Measurements from ENCODE around the gene NCKAP5.

NCKAP5 gene

GRCh38 chr2:132730611-132731010 is 837.7 kb downstream of the NCKAP5 start:
- Histone ChIP-seq H3K4ac (ENCODE audit: low read depth, low read length) (no peak overlapping the region), H3K4me2 (ENCODE audit: low read length) (no peak overlapping the region), H3K4me1 (ENCODE audit: control insufficient read depth in 1 of 2, insufficient read depth in 2 of 2, low read length in 2 of 2) (no peaks in the 10 kb centered on the region)

GRCh38 chr2:132729522-132729921 is 838.7 kb downstream of the NCKAP5 start:
- H2BK5ac ChIP-seq (ENCODE audit: low read depth, low read length, poor library complexity): no peak overlapping the region
- no peak overlapping the region for H2AFZ ChIP-seq (ENCODE audit: insufficient read depth, low read length, poor library complexity)
- no peak overlapping the region for H3K4ac ChIP-seq (ENCODE audit: low read depth, low read length)
- H3K27ac ChIP-seq (ENCODE audit: low read depth, low read length): no peak overlapping the region
- H3K79me1 ChIP-seq (ENCODE audit: low read length): no peaks in the 10 kb centered on the region
- H4K8ac ChIP-seq (ENCODE audit: low read depth, low read length): no peak overlapping the region
- H3K23ac ChIP-seq (ENCODE audit: low read length): no peak overlapping the region
- H3K9ac ChIP-seq (ENCODE audit: low read length): no peak overlapping the region
- H4K91ac ChIP-seq (ENCODE audit: low read depth, low read length): no peak overlapping the region
- H3K14ac ChIP-seq (ENCODE audit: low read length): no peak overlapping the region
- H3K18ac ChIP-seq (ENCODE audit: low read length): no peak overlapping the region
- no peak overlapping the region for H2AK5ac ChIP-seq (ENCODE audit: low read length)
- no peak overlapping the region for H4K12ac ChIP-seq (ENCODE audit: low read depth, low read length)
- no peak overlapping the region for H3K4me3 ChIP-seq (ENCODE audit: low read depth, low read length)
- H3K4me2 ChIP-seq (ENCODE audit: low read length): no peak overlapping the region
- H2BK12ac ChIP-seq (ENCODE audit: low read length): no peak overlapping the region
- no peak for DNase-seq
- peaks cover 2% of the 10 kb centered on the region for H3K27me3 ChIP-seq (ENCODE audit: insufficient read depth, low read length)
- no peaks in the 10 kb centered on the region for H3K4me1 ChIP-seq (ENCODE audit: control insufficient read depth in 1 of 2, insufficient read depth in 2 of 2, low read length in 2 of 2)
- no peaks in the 10 kb centered on the region for H3K79me2 ChIP-seq (ENCODE audit: control insufficient read depth, insufficient read depth, low read length, poor library complexity)
- no peak overlapping the region for H2BK120ac ChIP-seq (ENCODE audit: insufficient read depth, low read length, poor library complexity)
- H3K36me3 ChIP-seq (ENCODE audit: control insufficient read depth in 1 of 2, insufficient read depth in 2 of 2, low read length in 2 of 2): no peaks in the 10 kb centered on the region
- H3K9me3 ChIP-seq (ENCODE audit: insufficient read depth, low read depth, low read length): no peaks in the 10 kb centered on the region

More at GRCh38 chr2:132730611-132731010, 837.7 kb downstream of the NCKAP5 start:
- no peaks in the 10 kb centered on the region for H3K79me2 ChIP-seq (ENCODE audit: control insufficient read depth, insufficient read depth, low read length, poor library complexity)
- no peak overlapping the region for H3K27ac ChIP-seq (ENCODE audit: low read depth, low read length)
- DNase-seq: peak in 1 of 2 donors; percentile 26
- no peak overlapping the region for H3K14ac ChIP-seq (ENCODE audit: low read length)
- no peak overlapping the region for H2AFZ ChIP-seq (ENCODE audit: insufficient read depth, low read length, poor library complexity)
- no peak overlapping the region for H4K91ac ChIP-seq (ENCODE audit: low read depth, low read length)
- no peak overlapping the region for H2BK120ac ChIP-seq (ENCODE audit: insufficient read depth, low read length, poor library complexity)
- no peaks in the 10 kb centered on the region for H3K9me3 ChIP-seq (ENCODE audit: insufficient read depth, low read depth, low read length)
- no peaks in the 10 kb centered on the region for H3K79me1 ChIP-seq (ENCODE audit: low read length)
- no CpG with 5 or more reads among the region's 6 CpGs for WGBS (ENCODE audit: extremely low coverage, insufficient coverage, insufficient read length)
- H3K18ac ChIP-seq (ENCODE audit: low read length): no peak overlapping the region
- no peak overlapping the region for H4K12ac ChIP-seq (ENCODE audit: low read depth, low read length)
- no peak overlapping the region for H3K9ac ChIP-seq (ENCODE audit: low read length)
- no peak overlapping the region for H2AK5ac ChIP-seq (ENCODE audit: low read length)
- no peak overlapping the region for H4K8ac ChIP-seq (ENCODE audit: low read depth, low read length)
- H2BK5ac ChIP-seq (ENCODE audit: low read depth, low read length, poor library complexity): no peak overlapping the region
- no peak overlapping the region for H2BK12ac ChIP-seq (ENCODE audit: low read length)
- no peaks in the 10 kb centered on the region for H3K36me3 ChIP-seq (ENCODE audit: control insufficient read depth in 1 of 2, insufficient read depth in 2 of 2, low read length in 2 of 2)
- H3K23ac ChIP-seq (ENCODE audit: low read length): no peak overlapping the region
- H3K4me3 ChIP-seq (ENCODE audit: low read depth, low read length): no peak overlapping the region
- H3K27me3 ChIP-seq (ENCODE audit: insufficient read depth, low read length): peaks cover 2% of the 10 kb centered on the region

GRCh38 chr2:132726155-132726554 is 842.1 kb downstream of the NCKAP5 start:
- DNase-seq: no peak

GRCh38 chr2:132725748-132726147 is 842.5 kb downstream of the NCKAP5 start:
- Histone ChIP-seq H3K27me3 (ENCODE audit: insufficient read depth, low read length) (peaks cover 2% of the 10 kb centered on the region), H4K8ac (ENCODE audit: low read depth, low read length) (no peak overlapping the region), H3K9ac (ENCODE audit: low read length) (no peak overlapping the region), H2BK120ac (ENCODE audit: insufficient read depth, low read length, poor library complexity) (no peak overlapping the region), H3K36me3 (ENCODE audit: control insufficient read depth in 1 of 2, insufficient read depth in 2 of 2, low read length in 2 of 2) (no peaks in the 10 kb centered on the region), H3K4me2 (ENCODE audit: low read length) (no peak overlapping the region), H2AFZ (ENCODE audit: insufficient read depth, low read length, poor library complexity) (no peak overlapping the region), H2BK12ac (ENCODE audit: low read length) (no peak overlapping the region), H3K79me1 (ENCODE audit: low read length) (no peaks in the 10 kb centered on the region), H3K4me1 (ENCODE audit: control insufficient read depth in 1 of 2, insufficient read depth in 2 of 2, low read length in 2 of 2) (no peaks in the 10 kb centered on the region), H3K18ac (ENCODE audit: low read length) (no peak overlapping the region), H3K4me3 (ENCODE audit: low read depth, low read length) (no peak overlapping the region), H3K79me2 (ENCODE audit: control insufficient read depth, insufficient read depth, low read length, poor library complexity) (no peaks in the 10 kb centered on the region), H3K27ac (ENCODE audit: low read depth, low read length) (no peak overlapping the region), H4K12ac (ENCODE audit: low read depth, low read length) (no peak overlapping the region), H3K14ac (ENCODE audit: low read length) (no peak overlapping the region), H4K91ac (ENCODE audit: low read depth, low read length) (no peak overlapping the region), H2BK5ac (ENCODE audit: low read depth, low read length, poor library complexity) (no peak overlapping the region), H3K4ac (ENCODE audit: low read depth, low read length) (no peak overlapping the region), H3K9me3 (ENCODE audit: insufficient read depth, low read depth, low read length) (peaks cover 3% of the 10 kb centered on the region), H3K23ac (ENCODE audit: low read length) (no peak overlapping the region), H2AK5ac (ENCODE audit: low read length) (no peak overlapping the region)
- WGBS (ENCODE audit: extremely low coverage, insufficient coverage, insufficient read length): no CpG with 5 or more reads among the region's 9 CpGs
- DNase-seq: no peak

More at GRCh38 chr2:132726155-132726554, 842.1 kb downstream of the NCKAP5 start:
- Histone ChIP-seq H3K79me1 (ENCODE audit: low read length) (no peaks in the 10 kb centered on the region), H3K36me3 (ENCODE audit: control insufficient read depth in 1 of 2, insufficient read depth in 2 of 2, low read length in 2 of 2) (no peaks in the 10 kb centered on the region), H3K4ac (ENCODE audit: low read depth, low read length) (no peak overlapping the region), H3K27me3 (ENCODE audit: insufficient read depth, low read length) (peaks cover 2% of the 10 kb centered on the region), H3K79me2 (ENCODE audit: control insufficient read depth, insufficient read depth, low read length, poor library complexity) (no peaks in the 10 kb centered on the region), H3K4me1 (ENCODE audit: control insufficient read depth in 1 of 2, insufficient read depth in 2 of 2, low read length in 2 of 2) (no peaks in the 10 kb centered on the region), H3K9me3 (ENCODE audit: insufficient read depth, low read depth, low read length) (peaks cover 3% of the 10 kb centered on the region), H4K91ac (ENCODE audit: low read depth, low read length) (no peak overlapping the region), H2BK120ac (ENCODE audit: insufficient read depth, low read length, poor library complexity) (no peak overlapping the region), H3K18ac (ENCODE audit: low read length) (no peak overlapping the region), H3K9ac (ENCODE audit: low read length) (no peak overlapping the region), H2BK12ac (ENCODE audit: low read length) (no peak overlapping the region), H3K4me3 (ENCODE audit: low read depth, low read length) (no peak overlapping the region), H2AFZ (ENCODE audit: insufficient read depth, low read length, poor library complexity) (no peak overlapping the region), H3K4me2 (ENCODE audit: low read length) (no peak overlapping the region), H3K23ac (ENCODE audit: low read length) (no peak overlapping the region), H2BK5ac (ENCODE audit: low read depth, low read length, poor library complexity) (no peak overlapping the region), H3K14ac (ENCODE audit: low read length) (no peak overlapping the region), H2AK5ac (ENCODE audit: low read length) (no peak overlapping the region), H4K8ac (ENCODE audit: low read depth, low read length) (no peak overlapping the region), H3K27ac (ENCODE audit: low read depth, low read length) (no peak overlapping the region), H4K12ac (ENCODE audit: low read depth, low read length) (no peak overlapping the region)
- WGBS (ENCODE audit: extremely low coverage, insufficient coverage, insufficient read length): no CpG with 5 or more reads among the region's 4 CpGs
